ENCODE data around the gene FUT7. TPM values are rescaled to one million over a fixed set of nuclear protein-coding genes. Genes with fewer than 3 reads are reported as not detected.

Gene FUT7
- total and polyA plus RNA-seq, 9 of the 15 experiments (the other 6 are each of a cell fraction or from before 2014, with no cell fraction given): not detected

DNA sequence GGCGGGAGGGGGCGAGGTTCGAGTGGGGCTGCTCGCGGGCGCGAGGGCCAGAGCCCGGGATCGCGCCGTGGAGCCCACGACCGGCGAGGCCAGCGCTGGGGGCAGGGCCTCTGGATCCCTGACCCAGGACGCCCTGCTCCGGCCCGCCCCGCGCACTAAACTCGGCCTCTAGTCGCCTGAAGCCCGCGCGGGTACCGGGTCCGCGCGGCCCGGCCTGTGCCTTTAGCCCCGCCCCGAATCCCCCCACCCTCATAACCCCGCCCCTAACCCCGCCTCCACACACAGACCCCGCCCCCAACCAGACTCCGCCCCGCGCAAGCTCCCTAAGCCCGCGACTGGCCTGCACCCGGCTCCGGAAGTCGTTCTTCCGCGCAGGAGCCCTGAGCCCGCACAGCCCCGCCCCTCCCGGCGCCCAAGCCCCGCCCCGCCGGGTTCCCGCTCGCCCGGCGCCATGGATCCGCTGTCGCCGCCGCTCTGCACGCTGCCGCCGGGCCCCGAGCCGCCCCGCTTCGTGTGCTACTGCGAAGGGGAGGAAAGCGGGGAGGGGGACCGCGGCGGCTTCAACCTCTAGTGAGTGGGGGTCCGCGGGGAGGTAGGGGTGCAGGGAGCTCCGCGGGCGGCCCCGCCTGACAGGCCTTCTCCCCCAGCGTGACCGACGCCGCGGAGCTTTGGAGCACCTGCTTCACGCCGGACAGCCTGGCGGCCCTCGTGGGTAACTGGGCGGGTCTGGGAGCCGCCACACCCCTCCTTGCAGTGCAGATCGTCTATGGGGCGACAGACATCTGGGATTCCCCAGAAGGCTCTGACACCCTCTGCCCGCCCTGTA, 39.7 kb downstream of the FUT7 start, which contains the start of gene PAXX (continued):
- TF ChIP-seq, protein P1, sequence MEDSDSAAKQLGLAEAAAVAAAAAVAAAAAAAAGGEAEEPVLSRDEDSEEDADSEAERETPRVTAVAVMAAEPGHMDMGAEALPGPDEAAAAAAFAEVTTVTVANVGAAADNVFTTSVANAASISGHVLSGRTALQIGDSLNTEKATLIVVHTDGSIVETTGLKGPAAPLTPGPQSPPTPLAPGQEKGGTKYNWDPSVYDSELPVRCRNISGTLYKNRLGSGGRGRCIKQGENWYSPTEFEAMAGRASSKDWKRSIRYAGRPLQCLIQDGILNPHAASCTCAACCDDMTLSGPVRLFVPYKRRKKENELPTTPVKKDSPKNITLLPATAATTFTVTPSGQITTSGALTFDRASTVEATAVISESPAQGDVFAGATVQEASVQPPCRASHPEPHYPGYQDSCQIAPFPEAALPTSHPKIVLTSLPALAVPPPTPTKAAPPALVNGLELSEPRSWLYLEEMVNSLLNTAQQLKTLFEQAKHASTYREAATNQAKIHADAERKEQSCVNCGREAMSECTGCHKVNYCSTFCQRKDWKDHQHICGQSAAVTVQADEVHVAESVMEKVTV (CRISPR knock-in tag; IDR thresholded peaks at IDR 0.05): no peak
- TF ChIP-seq, protein P2, sequence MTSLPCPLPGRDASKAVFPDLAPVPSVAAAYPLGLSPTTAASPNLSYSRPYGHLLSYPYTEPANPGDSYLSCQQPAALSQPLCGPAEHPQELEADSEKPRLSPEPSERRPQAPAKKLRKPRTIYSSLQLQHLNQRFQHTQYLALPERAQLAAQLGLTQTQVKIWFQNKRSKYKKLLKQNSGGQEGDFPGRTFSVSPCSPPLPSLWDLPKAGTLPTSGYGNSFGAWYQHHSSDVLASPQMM (CRISPR knock-in tag; IDR thresholded peaks at IDR 0.05): no peak
- TF ChIP-seq ZNF589 (CRISPR knock-in tag; IDR thresholded peaks at IDR 0.05; ENCODE audit: low read depth) (no peak), SRSF7 (optimal IDR thresholded peaks at IDR 0.05; ENCODE audit: low read depth, low read length) (no peak), ZNF316 (IDR thresholded peaks at IDR 0.05) (no peak), DPF2 (IDR thresholded peaks at IDR 0.05) (no peak), RBM15 (IDR thresholded peaks at IDR 0.05; ENCODE audit: insufficient read depth, low read length) (no peak), STAG1 (CRISPR knock-in tag; IDR thresholded peaks at IDR 0.05; ENCODE audit: borderline replicate concordance) (no peak), ZNF282 (CRISPR knock-in tag; IDR thresholded peaks at IDR 0.05) (no peak), KAT2B (IDR thresholded peaks at IDR 0.05; ENCODE audit: low read depth, low read length) (no peak), BRD9 (IDR thresholded peaks at IDR 0.05; ENCODE audit: low read depth, partially characterized antibody) (no peak), POU5F1 (IDR thresholded peaks at IDR 0.05; ENCODE audit: borderline replicate concordance, low read depth, low read length, partially characterized antibody) (no peak), SMAD1 (IDR thresholded peaks at IDR 0.05; ENCODE audit: low read depth, low read length, partially characterized antibody) (no peak), DMBX1 (CRISPR knock-in tag; IDR thresholded peaks at IDR 0.05; ENCODE audit: borderline replicate concordance) (no peak), ELF2 (CRISPR knock-in tag; IDR thresholded peaks at IDR 0.05) (no peak), ZNF165 (CRISPR knock-in tag; IDR thresholded peaks at IDR 0.05; ENCODE audit: borderline replicate concordance) (no peak), HLTF (IDR thresholded peaks at IDR 0.05) (no peak)
- TF ChIP-seq, protein P3, sequence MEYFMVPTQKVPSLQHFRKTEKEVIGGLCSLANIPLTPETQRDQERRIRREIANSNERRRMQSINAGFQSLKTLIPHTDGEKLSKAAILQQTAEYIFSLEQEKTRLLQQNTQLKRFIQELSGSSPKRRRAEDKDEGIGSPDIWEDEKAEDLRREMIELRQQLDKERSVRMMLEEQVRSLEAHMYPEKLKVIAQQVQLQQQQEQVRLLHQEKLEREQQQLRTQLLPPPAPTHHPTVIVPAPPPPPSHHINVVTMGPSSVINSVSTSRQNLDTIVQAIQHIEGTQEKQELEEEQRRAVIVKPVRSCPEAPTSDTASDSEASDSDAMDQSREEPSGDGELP (CRISPR knock-in tag; IDR thresholded peaks at IDR 0.05; ENCODE audit: borderline replicate concordance): peak; percentile 60
- TF ChIP-seq, protein P4, sequence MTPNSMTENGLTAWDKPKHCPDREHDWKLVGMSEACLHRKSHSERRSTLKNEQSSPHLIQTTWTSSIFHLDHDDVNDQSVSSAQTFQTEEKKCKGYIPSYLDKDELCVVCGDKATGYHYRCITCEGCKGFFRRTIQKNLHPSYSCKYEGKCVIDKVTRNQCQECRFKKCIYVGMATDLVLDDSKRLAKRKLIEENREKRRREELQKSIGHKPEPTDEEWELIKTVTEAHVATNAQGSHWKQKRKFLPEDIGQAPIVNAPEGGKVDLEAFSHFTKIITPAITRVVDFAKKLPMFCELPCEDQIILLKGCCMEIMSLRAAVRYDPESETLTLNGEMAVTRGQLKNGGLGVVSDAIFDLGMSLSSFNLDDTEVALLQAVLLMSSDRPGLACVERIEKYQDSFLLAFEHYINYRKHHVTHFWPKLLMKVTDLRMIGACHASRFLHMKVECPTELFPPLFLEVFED (CRISPR knock-in tag; conservative IDR thresholded peaks at IDR 0.05): no peak
- TF ChIP-seq, protein P5, sequence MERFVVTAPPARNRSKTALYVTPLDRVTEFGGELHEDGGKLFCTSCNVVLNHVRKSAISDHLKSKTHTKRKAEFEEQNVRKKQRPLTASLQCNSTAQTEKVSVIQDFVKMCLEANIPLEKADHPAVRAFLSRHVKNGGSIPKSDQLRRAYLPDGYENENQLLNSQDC (CRISPR knock-in tag; IDR thresholded peaks at IDR 0.05): no peak
